NCI-H2107 (cell line): ENCODE data around the gene HNRNPD.
"Not testable (repeated sequence)": the region's sequence is repeated elsewhere in the genome, so short reads cannot be mapped to it uniquely, and the experiment has no call there.

Experiments used
- DNase-seq: peaks from one replicate; lab custom pipeline; 2025; lab: John Stamatoyannopoulos, UW

HNRNPD gene

GRCh38 chr4:82372517-82373485 lies 990 bp downstream of the HNRNPD start:
- DNase-seq = peak; percentile 21

GRCh38 chr4:82371497-82371896 lies 2.3 kb downstream of the HNRNPD start:
- DNase-seq = no peak

- no peak for DNase-seq
Measured at GRCh38 chr4:82367438-82368097, 6.2 kb downstream of the HNRNPD start.

- not testable (repeated sequence) for DNase-seq
Measured at GRCh38 chr4:82366431-82366830, 7.4 kb downstream of the HNRNPD start.

GRCh38 chr4:82363896-82364487 lies 9.8 kb downstream of the HNRNPD start:
- DNase-seq = no peak

- no peak for DNase-seq
Measured at GRCh38 chr4:82362565-82362964, 11.2 kb downstream of the HNRNPD start.

- no peak for DNase-seq
Measured at GRCh38 chr4:82360298-82361177, 13.3 kb downstream of the HNRNPD start.

- no peak for DNase-seq
Measured at GRCh38 chr4:82358847-82359246, 14.9 kb downstream of the HNRNPD start.

GRCh38 chr4:82357640-82358039 lies 16.2 kb downstream of the HNRNPD start:
- DNase-seq = no peak

GRCh38 chr4:82354788-82355187 lies 19.0 kb downstream of the HNRNPD start:
- no peak for DNase-seq

- DNase-seq = no peak
Measured at GRCh38 chr4:82352825-82353366, 20.9 kb downstream of the HNRNPD start.

- DNase-seq = no peak
Measured at GRCh38 chr4:82352118-82352824, 21.5 kb downstream of the HNRNPD start.

- DNase-seq = no peak
Measured at GRCh38 chr4:82346126-82346525, 27.7 kb downstream of the HNRNPD start.

- no peak for DNase-seq
Measured at GRCh38 chr4:82335043-82335442, 38.7 kb downstream of the HNRNPD start.

- DNase-seq = not testable (repeated sequence)
Measured at GRCh38 chr4:82333641-82334040, 40.1 kb downstream of the HNRNPD start.

GRCh38 chr4:82331814-82332213 lies 42.0 kb downstream of the HNRNPD start:
- DNase-seq = no peak

GRCh38 chr4:82320351-82320750 lies 53.4 kb downstream of the HNRNPD start:
- no peak for DNase-seq

- not testable (repeated sequence) for DNase-seq
Measured at GRCh38 chr4:82303063-82303462, 70.7 kb downstream of the HNRNPD start.
